HL-60 (cell line): ENCODE results near the gene NPAS1.

ENCODE experiments used
- DNase-seq, 2 experiments: peaks; one replicate each; pipeline ENCODE4 v3.0.0-alpha.2; 2010 to 2020; ENCODE audit warnings: low read depth in 1 of 2, low spot score in 1 of 2
- H3K27ac ChIP-seq: fragments of 250-450 bp; sonication (Bioruptor Pico); replicated peaks from 2 replicates; pipeline ENCODE4 v1.5.1; 2020; ENCODE audit warnings: mild to moderate bottlenecking, moderate library complexity
- H3K27me3 ChIP-seq: fragments of 250-450 bp; sonication (Bioruptor Pico); 2 replicates; pipeline ENCODE4 v1.5.1; 2021; ENCODE audit warnings: mild to moderate bottlenecking, moderate library complexity; ENCODE audit not compliant: insufficient read depth, poor library complexity, severe bottlenecking
- H3K4me3 ChIP-seq: replicated peaks from 2 replicates; pipeline ENCODE4 v1.5.1; 2011; ENCODE audit warnings: mild to moderate bottlenecking, control low read depth, low read length; ENCODE audit not compliant: insufficient read depth
- GABPA ChIP-seq: IDR thresholded peaks from 2 replicates; pipeline ENCODE4 v1.6.1; 2012; ENCODE audit warnings: low read depth
- POLR2AphosphoS5 ChIP-seq: IDR thresholded peaks from 2 replicates; pipeline ENCODE4 v1.6.1; 2012; ENCODE audit warnings: low read depth
- SPI1 ChIP-seq: IDR thresholded peaks from 2 replicates; pipeline ENCODE4 v1.6.1; 2012; ENCODE audit warnings: low read depth, mild to moderate bottlenecking, borderline replicate concordance
- TF ChIP-seq, protein P1 (sequence below): IDR thresholded peaks from 2 replicates; pipeline ENCODE4 v1.6.1; 2012; ENCODE audit warnings: low read depth; ENCODE audit not compliant: insufficient replicate concordance
- TF ChIP-seq, protein P2 (sequence below): IDR thresholded peaks from one replicate; pipeline ENCODE4 v1.5.1; 2011; ENCODE audit warnings: low read length, control low read depth, inconsistent platforms; ENCODE audit not compliant: insufficient read depth

The NPAS1 gene

GRCh38 chr19:46999377-46999776 lies 20.3 kb upstream of the NPAS1 start:
- H3K27me3 ChIP-seq: peaks cover 14% of the 10 kb centered on the region

DNA sequence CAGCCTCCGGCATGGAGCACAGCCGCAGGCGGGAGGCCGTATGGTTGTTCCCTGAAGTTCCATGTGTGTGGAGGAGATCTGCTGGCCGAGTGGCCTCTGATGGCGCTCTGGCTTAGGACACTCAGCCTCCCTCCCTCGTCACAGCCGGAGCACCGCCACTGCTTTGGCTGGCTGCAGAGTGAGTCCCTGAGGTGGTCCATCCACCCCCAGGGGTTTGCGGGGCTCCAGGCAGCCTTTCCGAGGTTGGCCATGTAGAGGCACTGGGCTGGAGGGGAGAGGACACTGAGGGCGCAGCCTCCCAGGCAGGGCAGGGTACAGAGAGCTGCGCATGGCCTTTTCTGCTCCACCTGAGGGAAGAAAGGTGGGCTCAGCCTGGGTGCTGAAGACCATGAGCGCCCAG lies 19.8 kb upstream of the NPAS1 start:
- peaks cover 16% of the 10 kb centered on the region for H3K27me3 ChIP-seq
- no peak overlapping the region for H3K4me3 ChIP-seq
- DNase-seq: no peak
- TF ChIP-seq, protein P1, sequence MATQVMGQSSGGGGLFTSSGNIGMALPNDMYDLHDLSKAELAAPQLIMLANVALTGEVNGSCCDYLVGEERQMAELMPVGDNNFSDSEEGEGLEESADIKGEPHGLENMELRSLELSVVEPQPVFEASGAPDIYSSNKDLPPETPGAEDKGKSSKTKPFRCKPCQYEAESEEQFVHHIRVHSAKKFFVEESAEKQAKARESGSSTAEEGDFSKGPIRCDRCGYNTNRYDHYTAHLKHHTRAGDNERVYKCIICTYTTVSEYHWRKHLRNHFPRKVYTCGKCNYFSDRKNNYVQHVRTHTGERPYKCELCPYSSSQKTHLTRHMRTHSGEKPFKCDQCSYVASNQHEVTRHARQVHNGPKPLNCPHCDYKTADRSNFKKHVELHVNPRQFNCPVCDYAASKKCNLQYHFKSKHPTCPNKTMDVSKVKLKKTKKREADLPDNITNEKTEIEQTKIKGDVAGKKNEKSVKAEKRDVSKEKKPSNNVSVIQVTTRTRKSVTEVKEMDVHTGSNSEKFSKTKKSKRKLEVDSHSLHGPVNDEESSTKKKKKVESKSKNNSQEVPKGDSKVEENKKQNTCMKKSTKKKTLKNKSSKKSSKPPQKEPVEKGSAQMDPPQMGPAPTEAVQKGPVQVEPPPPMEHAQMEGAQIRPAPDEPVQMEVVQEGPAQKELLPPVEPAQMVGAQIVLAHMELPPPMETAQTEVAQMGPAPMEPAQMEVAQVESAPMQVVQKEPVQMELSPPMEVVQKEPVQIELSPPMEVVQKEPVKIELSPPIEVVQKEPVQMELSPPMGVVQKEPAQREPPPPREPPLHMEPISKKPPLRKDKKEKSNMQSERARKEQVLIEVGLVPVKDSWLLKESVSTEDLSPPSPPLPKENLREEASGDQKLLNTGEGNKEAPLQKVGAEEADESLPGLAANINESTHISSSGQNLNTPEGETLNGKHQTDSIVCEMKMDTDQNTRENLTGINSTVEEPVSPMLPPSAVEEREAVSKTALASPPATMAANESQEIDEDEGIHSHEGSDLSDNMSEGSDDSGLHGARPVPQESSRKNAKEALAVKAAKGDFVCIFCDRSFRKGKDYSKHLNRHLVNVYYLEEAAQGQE: no peak
- no peak for TF ChIP-seq POLR2AphosphoS5
- TF ChIP-seq SPI1: no peak
- TF ChIP-seq, protein P2, sequence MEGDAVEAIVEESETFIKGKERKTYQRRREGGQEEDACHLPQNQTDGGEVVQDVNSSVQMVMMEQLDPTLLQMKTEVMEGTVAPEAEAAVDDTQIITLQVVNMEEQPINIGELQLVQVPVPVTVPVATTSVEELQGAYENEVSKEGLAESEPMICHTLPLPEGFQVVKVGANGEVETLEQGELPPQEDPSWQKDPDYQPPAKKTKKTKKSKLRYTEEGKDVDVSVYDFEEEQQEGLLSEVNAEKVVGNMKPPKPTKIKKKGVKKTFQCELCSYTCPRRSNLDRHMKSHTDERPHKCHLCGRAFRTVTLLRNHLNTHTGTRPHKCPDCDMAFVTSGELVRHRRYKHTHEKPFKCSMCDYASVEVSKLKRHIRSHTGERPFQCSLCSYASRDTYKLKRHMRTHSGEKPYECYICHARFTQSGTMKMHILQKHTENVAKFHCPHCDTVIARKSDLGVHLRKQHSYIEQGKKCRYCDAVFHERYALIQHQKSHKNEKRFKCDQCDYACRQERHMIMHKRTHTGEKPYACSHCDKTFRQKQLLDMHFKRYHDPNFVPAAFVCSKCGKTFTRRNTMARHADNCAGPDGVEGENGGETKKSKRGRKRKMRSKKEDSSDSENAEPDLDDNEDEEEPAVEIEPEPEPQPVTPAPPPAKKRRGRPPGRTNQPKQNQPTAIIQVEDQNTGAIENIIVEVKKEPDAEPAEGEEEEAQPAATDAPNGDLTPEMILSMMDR: no peak
- no peak for TF ChIP-seq GABPA
- no peak overlapping the region for H3K27ac ChIP-seq

More at GRCh38 chr19:46999377-46999776, 20.3 kb upstream of the NPAS1 start:
- Histone ChIP-seq H3K4me3 (no peak overlapping the region), H3K27ac (no peak overlapping the region)
- no peak for TF ChIP-seq SPI1
- no peak for TF ChIP-seq GABPA
- TF ChIP-seq, protein P1: no peak
- TF ChIP-seq, protein P2: no peak
- TF ChIP-seq POLR2AphosphoS5: no peak
- no peak for DNase-seq

DNA sequence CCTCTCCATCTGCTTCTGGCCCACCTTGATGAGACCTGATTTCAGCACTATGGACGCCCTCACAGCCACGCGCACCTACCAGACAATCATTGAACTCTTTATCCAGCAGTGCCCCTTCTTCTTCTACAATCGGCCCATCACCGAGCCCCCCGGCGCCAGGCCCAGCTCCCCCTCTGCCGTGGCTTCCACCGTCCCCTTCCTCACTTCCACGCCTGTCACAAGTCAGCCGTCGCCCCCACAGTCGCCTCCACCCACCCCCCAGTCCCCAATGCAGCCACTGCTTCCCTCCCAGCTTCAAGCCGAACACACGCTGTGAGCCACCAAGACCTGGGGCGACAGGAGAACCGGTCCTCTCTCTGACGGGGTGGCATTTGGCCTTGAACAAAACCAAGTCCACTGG lies 19.3 kb upstream of the NPAS1 start:
- DNase-seq: no peak
- no peak overlapping the region for H3K4me3 ChIP-seq
- H3K27me3 ChIP-seq: peaks cover 16% of the 10 kb centered on the region
- TF ChIP-seq GABPA (no peak), POLR2AphosphoS5 (no peak), SPI1 (no peak)
- TF ChIP-seq, protein P1: no peak
- TF ChIP-seq, protein P2: no peak
- H3K27ac ChIP-seq: no peak overlapping the region
